Activated naive CD8-positive, alpha-beta T cell treated with anti-CD3 and anti-CD28 coated beads, Interleukin-2, amount 50 U/mL, for 24 hours (primary cell): ENCODE results near the gene SYK.
"Not testable (repeated sequence)": the region's sequence is repeated elsewhere in the genome, so short reads cannot be mapped to it uniquely, and the experiment has no call there.

Source experiments
- ATAC-seq: fragments of 150-1000 bp; cut with Tn5 transposase; one replicate; pipeline ENCODE4 v1.10.0; 2021
- DNase-seq: peaks from one replicate; pipeline ENCODE4 v3.0.0; 2021
- H3K27ac Mint-ChIP-seq: one replicate; pipeline ENCODE4 v1.8.0; 2021; ENCODE audit warnings: mild to moderate bottlenecking, mixed read lengths
- H3K27me3 Mint-ChIP-seq: one replicate; pipeline ENCODE4 v1.8.0; 2021; ENCODE audit warnings: mixed read lengths
- H3K36me3 Mint-ChIP-seq: one replicate; pipeline ENCODE4 v1.8.0; 2021; ENCODE audit warnings: low read depth, mixed read lengths
- H3K4me1 Mint-ChIP-seq: one replicate; pipeline ENCODE4 v1.8.0; 2021; ENCODE audit warnings: mixed read lengths
- H3K4me3 Mint-ChIP-seq: one replicate; pipeline ENCODE4 v1.8.0; 2021; ENCODE audit warnings: mild to moderate bottlenecking, moderate library complexity, mixed read lengths
- H3K9me3 Mint-ChIP-seq: one replicate; pipeline ENCODE4 v1.8.0; 2021; ENCODE audit warnings: mixed read lengths

SYK gene

DNA sequence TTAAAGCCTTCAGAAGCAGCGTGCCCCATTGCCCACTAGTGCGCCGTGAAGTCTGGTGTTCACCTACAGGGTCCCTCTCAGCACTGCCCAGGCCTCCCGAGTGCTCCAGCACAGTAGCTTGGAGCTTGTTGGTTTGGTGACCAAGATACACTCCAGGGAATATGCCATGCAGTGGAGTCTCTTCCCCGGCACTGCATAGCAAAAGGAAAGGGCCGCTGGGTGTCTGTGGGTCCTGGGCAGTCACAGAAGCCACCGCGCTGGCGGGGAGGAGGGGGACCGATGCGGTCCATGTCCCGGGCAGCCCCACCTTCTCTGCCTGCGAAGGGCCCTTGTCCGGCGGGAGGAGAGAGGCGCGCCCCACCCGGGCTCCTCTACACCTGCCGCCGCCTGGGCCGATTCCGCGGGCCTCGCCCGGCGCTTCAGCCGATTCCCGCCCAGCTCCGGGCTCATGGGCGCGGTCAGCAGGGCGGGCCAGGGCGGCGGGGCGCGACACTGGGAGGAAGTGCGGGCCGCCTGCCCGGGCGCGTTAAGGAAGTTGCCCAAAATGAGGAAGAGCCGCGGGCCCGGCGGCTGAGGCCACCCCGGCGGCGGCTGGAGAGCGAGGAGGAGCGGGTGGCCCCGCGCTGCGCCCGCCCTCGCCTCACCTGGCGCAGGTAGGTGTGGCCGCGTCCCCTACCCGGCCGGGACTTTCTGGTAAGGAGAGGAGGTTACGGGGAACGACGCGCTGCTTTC, at the start of gene SYK:
TSS of gene SYK (plus strand) at position 579 of the 732 bp plus-strand sequence. CDS start 42,080 bp downstream, outside the sequence.
- peak; percentile 63 for ATAC-seq
- no peaks in the 10 kb centered on the region for H3K36me3 Mint-ChIP-seq
- H3K9me3 Mint-ChIP-seq = no peaks in the 10 kb centered on the region
- H3K4me1 Mint-ChIP-seq = peaks cover 17% of the 10 kb centered on the region
- H3K4me3 Mint-ChIP-seq = peak within 1 kb of the TSS; percentile 66
- DNase-seq = peak; percentile 29
- peaks cover 58% of the 10 kb centered on the region for H3K27me3 Mint-ChIP-seq
- peak within 1 kb of the TSS; percentile 10 for H3K27ac Mint-ChIP-seq

DNA sequence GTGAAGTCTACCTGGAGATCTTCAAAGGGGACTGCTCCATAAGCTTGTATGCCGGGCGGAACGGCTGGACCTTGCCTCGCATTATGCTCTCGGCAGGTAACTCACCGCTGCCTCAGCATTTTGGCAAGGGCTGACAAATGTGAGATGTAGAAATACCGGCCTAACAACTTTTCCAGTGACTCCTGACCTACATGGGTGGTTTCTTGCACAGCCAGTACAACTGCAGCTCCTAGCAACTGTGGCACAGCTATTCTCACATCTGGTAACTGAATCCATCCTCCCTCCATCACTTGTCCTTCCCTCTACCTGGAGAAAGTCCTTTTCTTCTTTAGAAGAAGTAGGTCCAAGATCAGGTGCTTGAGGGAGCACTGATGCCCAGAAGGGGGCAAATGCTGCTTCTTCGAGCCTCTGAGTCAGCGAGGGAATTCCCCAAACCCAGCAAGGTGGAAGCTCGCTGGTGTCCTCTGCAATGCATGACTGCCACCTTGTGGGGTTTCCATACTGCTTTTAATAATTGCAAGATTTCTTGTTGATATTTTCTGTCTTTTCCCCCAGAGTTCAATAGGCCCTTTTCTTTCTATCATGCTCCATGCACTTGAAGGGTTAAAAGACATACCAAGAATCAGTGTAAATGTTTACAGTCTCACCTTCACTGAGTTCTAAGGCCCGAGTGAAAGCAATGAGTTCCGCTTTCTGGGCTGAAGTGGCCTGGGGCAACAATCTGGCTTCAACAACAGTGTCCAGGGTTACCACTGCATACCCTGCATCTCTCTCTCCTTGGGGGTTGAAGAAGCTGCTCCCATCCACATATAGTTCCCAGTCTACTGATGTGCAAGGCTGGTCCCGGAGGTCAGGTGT, 45.9 kb upstream of the SYK start:
- not testable (repeated sequence) for H3K36me3 Mint-ChIP-seq, H3K27ac Mint-ChIP-seq, ATAC-seq, H3K4me3 Mint-ChIP-seq, H3K4me1 Mint-ChIP-seq, H3K27me3 Mint-ChIP-seq, H3K9me3 Mint-ChIP-seq
- peak; percentile 73 for DNase-seq

DNA sequence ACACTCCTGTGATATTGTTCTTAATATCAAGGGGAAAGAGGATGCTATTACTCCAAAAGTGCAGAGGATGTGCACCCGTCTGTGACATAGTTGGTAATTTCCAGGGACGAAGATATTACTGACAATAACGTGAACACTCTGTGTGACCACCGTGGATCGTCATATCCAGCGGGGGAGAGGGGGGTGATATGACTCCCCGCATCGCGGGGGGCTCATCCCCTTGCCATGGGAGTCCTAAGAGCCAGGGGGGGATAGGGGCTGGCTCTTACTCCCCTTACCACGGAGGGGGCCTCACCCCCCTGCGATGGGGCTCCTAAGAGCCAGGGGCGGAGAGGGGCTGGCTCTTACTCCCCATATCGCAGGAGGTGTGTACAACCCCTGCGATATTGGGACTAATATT, 41.0 kb upstream of the SYK start:
- not testable (repeated sequence) for H3K4me1 Mint-ChIP-seq, H3K27ac Mint-ChIP-seq, H3K36me3 Mint-ChIP-seq, H3K27me3 Mint-ChIP-seq, H3K9me3 Mint-ChIP-seq, H3K4me3 Mint-ChIP-seq, DNase-seq, ATAC-seq

DNA sequence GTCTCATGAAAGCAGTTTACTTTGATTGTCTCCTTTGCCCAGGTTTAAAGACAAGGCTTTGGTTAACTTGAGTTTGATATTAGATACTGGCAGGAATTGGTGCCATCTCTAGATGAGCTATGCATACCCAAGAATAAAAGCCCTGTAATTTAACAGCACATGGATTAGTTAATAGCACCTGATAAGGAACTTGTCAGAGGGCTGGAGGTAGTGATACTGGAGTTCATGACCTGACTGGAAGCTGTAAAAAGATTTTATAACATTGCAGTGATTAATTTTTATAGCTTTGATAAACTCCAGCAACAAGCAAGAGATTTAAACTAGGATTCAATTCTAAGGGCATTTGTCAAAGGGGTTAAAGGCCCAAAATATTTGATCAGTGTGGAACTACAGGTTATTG, 34.9 kb upstream of the SYK start:
- Mint-ChIP-seq H3K4me1 (peaks cover 3% of the 10 kb centered on the region), H3K36me3 (no peaks in the 10 kb centered on the region), H3K27ac (no peak overlapping the region), H3K27me3 (peaks cover 5% of the 10 kb centered on the region), H3K9me3 (peaks cover 19% of the 10 kb centered on the region), H3K4me3 (no peak overlapping the region)
- DNase-seq (no peak), ATAC-seq (no peak)

DNA sequence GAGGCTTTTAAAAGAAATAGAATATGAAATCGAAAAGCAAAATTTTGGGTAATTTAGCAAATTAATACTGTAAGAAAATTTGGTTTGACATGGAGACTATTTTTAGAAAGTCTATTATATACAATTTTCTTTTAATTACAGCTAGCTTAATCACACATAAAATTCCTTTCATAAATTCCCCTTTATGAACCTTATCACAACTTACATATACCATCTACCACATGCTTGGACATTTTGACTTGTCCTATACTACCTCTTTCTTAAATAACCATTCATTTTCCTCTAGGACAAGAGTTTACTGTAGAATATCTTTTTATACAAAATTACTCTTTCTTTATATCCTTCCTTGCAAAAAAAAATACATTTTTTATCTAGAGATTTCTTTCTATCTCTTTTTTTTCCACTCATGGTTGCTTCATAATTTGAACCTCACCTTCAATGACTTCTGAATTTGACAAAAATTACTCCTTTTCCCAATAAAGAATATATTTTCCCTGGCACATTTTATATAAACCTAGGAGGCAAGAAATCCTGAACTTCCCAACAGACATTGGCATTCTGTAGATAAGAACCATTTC, 34.0 kb upstream of the SYK start:
- Mint-ChIP-seq H3K27ac (no peak overlapping the region), H3K4me1 (peaks cover 3% of the 10 kb centered on the region), H3K4me3 (no peak overlapping the region), H3K36me3 (no peaks in the 10 kb centered on the region), H3K9me3 (peaks cover 19% of the 10 kb centered on the region), H3K27me3 (peaks cover 5% of the 10 kb centered on the region)
- ATAC-seq (no peak), DNase-seq (no peak)

DNA sequence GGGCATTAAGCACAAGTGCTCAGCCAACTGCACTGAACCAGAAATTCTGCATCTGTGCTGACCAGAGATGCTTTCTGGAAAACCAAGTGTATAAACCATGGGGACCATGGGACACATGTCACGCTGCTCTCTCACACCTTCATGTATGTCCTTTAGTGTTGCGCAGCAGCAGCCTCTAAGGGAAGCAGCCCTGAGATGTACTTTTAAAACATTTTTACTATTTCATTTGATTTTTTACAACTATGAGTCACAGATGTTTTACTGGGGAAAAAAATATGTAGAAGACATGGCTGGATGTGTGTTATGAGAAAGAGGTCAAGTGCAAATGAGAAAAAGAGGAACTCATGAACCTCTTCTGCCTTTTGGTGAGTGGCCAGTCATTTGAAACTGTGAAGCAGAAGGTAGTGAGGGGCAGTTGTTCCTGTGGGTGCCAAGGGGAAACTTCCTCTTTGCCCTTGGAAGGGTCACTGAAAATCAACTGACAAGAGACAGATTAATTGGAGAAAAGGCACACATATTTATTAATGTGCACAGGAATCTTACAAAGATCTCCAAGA, 31.4 kb upstream of the SYK start:
- Mint-ChIP-seq H3K4me3 (no peak overlapping the region), H3K4me1 (peaks cover 11% of the 10 kb centered on the region), H3K27ac (peak overlapping the region; percentile 32), H3K36me3 (no peaks in the 10 kb centered on the region), H3K27me3 (peaks cover 5% of the 10 kb centered on the region), H3K9me3 (peaks cover 19% of the 10 kb centered on the region)
- DNase-seq (no peak), ATAC-seq (no peak)

DNA sequence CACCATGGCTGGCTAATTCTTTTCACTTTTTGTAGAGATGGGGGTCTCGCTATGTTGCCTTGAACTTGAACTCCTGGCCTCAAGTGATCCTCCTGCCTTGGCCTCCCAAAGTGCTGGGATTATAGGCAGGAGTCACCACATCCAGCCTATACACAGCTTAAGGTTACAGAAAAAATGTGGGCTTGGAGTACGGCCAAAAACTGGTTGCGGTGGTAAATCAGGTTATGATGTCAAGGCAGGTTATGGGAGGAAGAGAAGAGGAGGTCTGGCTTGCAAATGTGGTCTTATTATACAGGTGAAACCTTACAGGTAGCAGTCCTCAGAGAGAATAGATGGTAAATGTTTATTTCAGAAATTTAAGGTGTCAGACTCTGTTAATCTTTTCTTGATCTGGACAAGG, 30.7 kb upstream of the SYK start:
- Mint-ChIP-seq H3K36me3 (no peaks in the 10 kb centered on the region), H3K4me3 (no peak overlapping the region), H3K27ac (no peak overlapping the region), H3K9me3 (peaks cover 19% of the 10 kb centered on the region), H3K4me1 (peaks cover 11% of the 10 kb centered on the region), H3K27me3 (peaks cover 5% of the 10 kb centered on the region)
- DNase-seq = no peak
- ATAC-seq = no peak

DNA sequence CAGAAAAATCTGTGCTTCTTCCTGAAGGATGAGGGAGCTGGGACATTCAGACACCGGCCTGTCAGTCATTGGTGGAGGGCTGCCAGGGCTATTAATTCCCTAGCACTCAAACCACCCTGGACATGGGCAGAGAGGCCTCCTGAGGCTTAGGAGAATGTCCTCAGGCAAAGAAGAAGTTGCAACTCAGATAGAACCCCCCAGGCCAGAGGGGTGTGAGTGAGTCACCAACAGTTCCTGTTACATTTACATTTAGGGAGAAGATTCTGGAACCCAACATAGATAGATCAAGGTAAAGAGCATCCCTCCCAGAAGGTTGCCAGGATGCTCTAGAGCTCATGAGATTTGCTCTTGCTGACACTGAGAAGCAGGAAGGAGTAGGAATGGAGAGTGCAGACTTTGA, 29.2 kb upstream of the SYK start:
- no peak for DNase-seq
- no peaks in the 10 kb centered on the region for H3K36me3 Mint-ChIP-seq
- H3K27me3 Mint-ChIP-seq = peaks cover 5% of the 10 kb centered on the region
- peaks cover 9% of the 10 kb centered on the region for H3K9me3 Mint-ChIP-seq
- no peak overlapping the region for H3K27ac Mint-ChIP-seq
- ATAC-seq = no peak
- no peak overlapping the region for H3K4me3 Mint-ChIP-seq
- peaks cover 11% of the 10 kb centered on the region for H3K4me1 Mint-ChIP-seq

DNA sequence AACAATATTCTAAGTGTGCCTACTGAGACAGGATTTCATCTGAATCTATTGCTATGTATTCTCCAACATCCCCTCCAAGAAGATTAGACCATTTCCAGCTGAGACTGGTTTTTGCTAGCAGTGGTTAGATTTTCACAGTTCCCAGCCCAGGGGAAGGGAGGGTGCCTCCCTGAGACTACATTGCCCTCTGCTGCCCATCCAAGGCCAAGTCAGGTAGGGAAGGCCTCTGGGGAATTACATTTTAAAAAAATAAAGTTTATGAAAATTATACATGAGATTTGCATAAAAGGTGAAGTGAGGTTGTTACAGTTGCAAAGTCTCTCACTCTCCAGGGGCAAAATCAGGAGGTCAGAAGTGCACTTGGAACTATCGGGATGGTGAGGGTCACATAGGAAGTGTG, 28.0 kb upstream of the SYK start:
- Mint-ChIP-seq H3K9me3 (no peaks in the 10 kb centered on the region), H3K36me3 (no peaks in the 10 kb centered on the region), H3K27me3 (peaks cover 5% of the 10 kb centered on the region), H3K4me1 (peaks cover 11% of the 10 kb centered on the region), H3K4me3 (no peak overlapping the region), H3K27ac (no peak overlapping the region)
- DNase-seq (no peak), ATAC-seq (no peak)

DNA sequence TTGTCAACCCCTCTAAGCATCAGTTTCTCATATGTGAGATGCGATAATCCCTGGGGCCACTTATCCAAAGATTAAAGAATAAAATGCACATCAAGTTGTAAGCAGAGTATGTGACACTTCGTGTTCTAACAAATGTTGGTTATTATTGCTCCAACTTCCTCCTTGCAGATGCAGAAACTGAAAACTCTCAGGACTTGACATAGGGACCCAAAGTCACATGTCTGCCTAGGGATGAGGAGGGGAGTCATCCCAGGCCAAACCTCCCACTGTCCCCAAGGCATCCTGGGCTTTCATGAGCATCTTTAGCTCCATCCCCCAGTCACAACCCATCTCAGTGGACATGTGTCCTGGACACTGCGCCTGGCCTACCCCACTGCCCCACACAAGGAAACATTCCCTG, 27.5 kb upstream of the SYK start:
- ATAC-seq (no peak), DNase-seq (no peak)
- Mint-ChIP-seq H3K4me3 (no peak overlapping the region), H3K27ac (no peak overlapping the region), H3K4me1 (peaks cover 11% of the 10 kb centered on the region), H3K36me3 (no peaks in the 10 kb centered on the region), H3K9me3 (no peaks in the 10 kb centered on the region), H3K27me3 (peaks cover 5% of the 10 kb centered on the region)

DNA sequence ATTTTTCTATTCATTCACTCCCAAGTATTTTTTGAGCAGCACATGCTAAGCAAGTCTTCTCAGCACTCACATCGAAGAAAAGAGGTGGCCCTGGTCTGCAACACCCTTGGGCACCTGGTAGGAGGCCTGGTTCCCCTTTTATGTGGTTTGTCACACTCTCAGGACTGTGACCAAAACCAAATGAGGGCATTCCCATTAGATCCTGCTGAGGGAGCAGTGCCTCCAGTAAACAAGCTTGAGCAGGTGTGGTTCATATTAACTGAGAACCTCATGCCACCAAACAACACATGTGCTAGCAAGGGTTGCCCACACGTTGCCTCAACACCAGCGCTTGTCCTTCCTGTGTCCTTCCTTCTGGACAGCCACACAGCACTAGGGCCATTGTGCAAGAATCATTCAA, 26.9 kb upstream of the SYK start:
- H3K9me3 Mint-ChIP-seq = no peaks in the 10 kb centered on the region
- no peak overlapping the region for H3K4me3 Mint-ChIP-seq
- no peaks in the 10 kb centered on the region for H3K36me3 Mint-ChIP-seq
- H3K27ac Mint-ChIP-seq = no peak overlapping the region
- DNase-seq (no peak), ATAC-seq (no peak)
- H3K27me3 Mint-ChIP-seq = peaks cover 5% of the 10 kb centered on the region
- peaks cover 11% of the 10 kb centered on the region for H3K4me1 Mint-ChIP-seq

DNA sequence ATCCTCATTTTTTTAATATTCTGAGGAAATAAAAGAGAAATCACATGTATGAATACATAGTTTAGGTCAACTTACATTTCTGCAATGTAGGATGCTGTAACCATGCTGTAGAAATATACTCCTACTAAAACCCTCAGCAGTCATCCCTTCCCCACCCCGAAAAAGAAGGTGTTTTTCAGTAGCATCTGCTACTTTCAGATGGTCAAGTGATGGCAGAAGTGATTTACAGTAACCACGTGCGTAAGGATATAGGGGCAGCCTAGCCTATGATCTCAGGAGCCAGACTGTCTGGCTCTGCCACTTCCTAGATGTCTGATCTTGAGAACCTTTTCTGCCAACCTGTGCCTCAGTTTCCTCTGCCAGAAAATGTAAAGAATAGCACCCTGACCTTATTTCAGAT, 26.0 kb upstream of the SYK start:
- ATAC-seq (no peak), DNase-seq (no peak)
- no peaks in the 10 kb centered on the region for H3K36me3 Mint-ChIP-seq
- no peak overlapping the region for H3K27ac Mint-ChIP-seq
- H3K4me3 Mint-ChIP-seq = no peak overlapping the region
- no peaks in the 10 kb centered on the region for H3K27me3 Mint-ChIP-seq
- H3K4me1 Mint-ChIP-seq = peaks cover 8% of the 10 kb centered on the region
- no peaks in the 10 kb centered on the region for H3K9me3 Mint-ChIP-seq

DNA sequence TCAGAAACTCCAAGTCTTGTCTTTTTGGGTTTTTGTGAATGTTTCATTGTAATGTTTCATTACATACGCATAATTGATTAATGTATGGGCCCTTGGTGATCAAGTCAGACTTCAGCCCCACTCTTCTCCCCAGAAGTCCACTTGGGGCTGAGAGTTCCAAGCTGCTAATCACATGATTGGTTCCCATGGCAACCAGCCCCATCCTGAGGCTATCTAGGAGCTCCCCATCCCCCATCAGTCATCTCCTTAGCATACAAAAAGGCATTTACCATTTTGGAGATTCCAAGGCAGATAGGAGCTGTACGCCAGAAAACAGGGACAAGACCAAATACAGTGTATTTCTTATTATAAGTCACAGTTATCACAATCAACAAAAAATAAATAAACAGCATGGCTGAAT, 22.9 kb upstream of the SYK start:
- Mint-ChIP-seq H3K4me3 (no peak overlapping the region), H3K4me1 (peaks cover 5% of the 10 kb centered on the region), H3K27ac (no peak overlapping the region), H3K27me3 (no peaks in the 10 kb centered on the region), H3K36me3 (no peaks in the 10 kb centered on the region), H3K9me3 (no peaks in the 10 kb centered on the region)
- no peak for ATAC-seq
- no peak for DNase-seq

DNA sequence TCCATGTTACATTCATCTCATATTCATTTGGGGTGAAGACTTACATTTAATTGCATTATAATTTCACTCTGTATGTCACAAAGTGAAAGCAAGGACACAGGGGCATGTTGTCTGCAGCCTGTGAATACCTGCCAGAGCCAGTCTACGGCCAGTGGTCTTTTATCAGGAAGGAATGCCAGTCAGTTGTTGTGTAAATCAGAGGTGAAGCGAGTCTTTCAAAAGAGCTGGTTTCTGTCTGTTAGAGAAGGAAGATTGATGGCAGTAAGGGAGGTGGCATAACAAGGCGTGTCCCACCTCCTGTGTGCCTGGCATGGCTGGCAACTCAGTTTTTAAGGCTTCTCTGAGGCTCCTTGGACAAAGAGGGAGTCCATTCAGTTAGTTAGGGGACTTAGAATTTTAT, 18.1 kb upstream of the SYK start:
- Mint-ChIP-seq H3K36me3 (no peaks in the 10 kb centered on the region), H3K4me3 (no peak overlapping the region), H3K27ac (no peak overlapping the region), H3K27me3 (no peaks in the 10 kb centered on the region), H3K4me1 (no peaks in the 10 kb centered on the region), H3K9me3 (no peaks in the 10 kb centered on the region)
- no peak for DNase-seq
- no peak for ATAC-seq

DNA sequence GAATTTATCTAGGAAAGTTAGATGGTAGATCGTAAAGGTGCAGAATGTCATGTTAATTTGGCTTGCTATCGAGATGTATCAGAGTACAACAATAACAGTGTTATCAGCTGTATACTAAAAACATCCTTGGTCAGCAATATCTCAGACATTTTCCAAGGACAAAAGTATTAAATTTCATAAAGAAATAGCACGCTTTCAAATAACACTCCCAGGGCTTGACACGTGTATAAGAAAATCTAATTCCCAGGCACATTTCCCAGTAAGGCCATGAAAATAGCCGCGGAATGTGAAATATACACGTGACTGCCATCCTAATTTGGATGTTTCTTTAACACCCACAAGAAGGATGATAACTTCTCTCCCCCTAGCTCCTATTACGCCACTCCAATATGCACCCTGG, 17.7 kb upstream of the SYK start:
- ATAC-seq (no peak), DNase-seq (no peak)
- no peaks in the 10 kb centered on the region for H3K9me3 Mint-ChIP-seq
- H3K36me3 Mint-ChIP-seq = no peaks in the 10 kb centered on the region
- no peaks in the 10 kb centered on the region for H3K27me3 Mint-ChIP-seq
- no peak overlapping the region for H3K27ac Mint-ChIP-seq
- no peaks in the 10 kb centered on the region for H3K4me1 Mint-ChIP-seq
- no peak overlapping the region for H3K4me3 Mint-ChIP-seq
